Measurements from ENCODE around the gene FCRL4.

The FCRL4 gene

GRCh38 chr1:157596384-157596783 is 1.5 kb downstream of the FCRL4 start:
- TF ChIP-seq CTCF (IDR thresholded peaks at IDR 0.05; ENCODE audit: poor library complexity, severe bottlenecking), result no peak
- ATAC-seq (ENCODE audit: low read depth) (no peak), DNase-seq (ENCODE audit: low spot score) (no peak)
- Histone ChIP-seq H3K9me3 (ENCODE audit: severe bottlenecking) (no peaks in the 10 kb centered on the region), H3K36me3 (ENCODE audit: low read depth) (no peaks in the 10 kb centered on the region), H3K4me1 (ENCODE audit: insufficient read depth, poor library complexity, severe bottlenecking) (no peaks in the 10 kb centered on the region), H3K27me3 (ENCODE audit: insufficient read depth, poor library complexity, severe bottlenecking) (peaks cover 3% of the 10 kb centered on the region), H3K27ac (ENCODE audit: poor library complexity, severe bottlenecking) (no peak overlapping the region), H3K4me3 (ENCODE audit: severe bottlenecking) (no peak overlapping the region)

- DNase-seq (ENCODE audit: low spot score) (no peak), ATAC-seq (ENCODE audit: low read depth) (no peak)
- H3K9me3 ChIP-seq (ENCODE audit: severe bottlenecking), result no peaks in the 10 kb centered on the region
- H3K27ac ChIP-seq (ENCODE audit: poor library complexity, severe bottlenecking), result no peak overlapping the region
- H3K4me1 ChIP-seq (ENCODE audit: insufficient read depth, poor library complexity, severe bottlenecking), result no peaks in the 10 kb centered on the region
- H3K27me3 ChIP-seq (ENCODE audit: insufficient read depth, poor library complexity, severe bottlenecking), result peaks cover 3% of the 10 kb centered on the region
- no peak overlapping the region for H3K4me3 ChIP-seq (ENCODE audit: severe bottlenecking)
- no peaks in the 10 kb centered on the region for H3K36me3 ChIP-seq (ENCODE audit: low read depth)
- TF ChIP-seq CTCF (IDR thresholded peaks at IDR 0.05; ENCODE audit: poor library complexity, severe bottlenecking), result no peak
These were observed 2.5 kb downstream of the FCRL4 start for GRCh38 chr1:157595356-157595755.

GRCh38 chr1:157585984-157586383 is 11.9 kb downstream of the FCRL4 start:
- Histone ChIP-seq H3K36me3 (ENCODE audit: low read depth) (no peaks in the 10 kb centered on the region), H3K27ac (ENCODE audit: poor library complexity, severe bottlenecking) (no peak overlapping the region), H3K27me3 (ENCODE audit: insufficient read depth, poor library complexity, severe bottlenecking) (peaks cover 9% of the 10 kb centered on the region), H3K4me1 (ENCODE audit: insufficient read depth, poor library complexity, severe bottlenecking) (no peaks in the 10 kb centered on the region), H3K9me3 (ENCODE audit: severe bottlenecking) (no peaks in the 10 kb centered on the region), H3K4me3 (ENCODE audit: severe bottlenecking) (no peak overlapping the region)
- ATAC-seq (ENCODE audit: low read depth) (no peak), DNase-seq (ENCODE audit: low spot score) (no peak)
- no peak for TF ChIP-seq CTCF (IDR thresholded peaks at IDR 0.05; ENCODE audit: poor library complexity, severe bottlenecking)

GRCh38 chr1:157584503-157584902 is 13.4 kb downstream of the FCRL4 start:
- H3K9me3 ChIP-seq (ENCODE audit: severe bottlenecking), result no peaks in the 10 kb centered on the region
- no peak overlapping the region for H3K27ac ChIP-seq (ENCODE audit: poor library complexity, severe bottlenecking)
- no peaks in the 10 kb centered on the region for H3K36me3 ChIP-seq (ENCODE audit: low read depth)
- no peak for TF ChIP-seq CTCF (IDR thresholded peaks at IDR 0.05; ENCODE audit: poor library complexity, severe bottlenecking)
- H3K27me3 ChIP-seq (ENCODE audit: insufficient read depth, poor library complexity, severe bottlenecking), result peaks cover 9% of the 10 kb centered on the region
- no peak for ATAC-seq (ENCODE audit: low read depth)
- H3K4me1 ChIP-seq (ENCODE audit: insufficient read depth, poor library complexity, severe bottlenecking), result no peaks in the 10 kb centered on the region
- no peak overlapping the region for H3K4me3 ChIP-seq (ENCODE audit: severe bottlenecking)
- DNase-seq (ENCODE audit: low spot score), result no peak

- no peaks in the 10 kb centered on the region for H3K36me3 ChIP-seq (ENCODE audit: low read depth)
- H3K27ac ChIP-seq (ENCODE audit: poor library complexity, severe bottlenecking), result no peak overlapping the region
- no peaks in the 10 kb centered on the region for H3K4me1 ChIP-seq (ENCODE audit: insufficient read depth, poor library complexity, severe bottlenecking)
- no peak for TF ChIP-seq CTCF (IDR thresholded peaks at IDR 0.05; ENCODE audit: poor library complexity, severe bottlenecking)
- DNase-seq (ENCODE audit: low spot score), result no peak
- peaks cover 4% of the 10 kb centered on the region for H3K27me3 ChIP-seq (ENCODE audit: insufficient read depth, poor library complexity, severe bottlenecking)
- ATAC-seq (ENCODE audit: low read depth), result no peak
- no peak overlapping the region for H3K4me3 ChIP-seq (ENCODE audit: severe bottlenecking)
- no peaks in the 10 kb centered on the region for H3K9me3 ChIP-seq (ENCODE audit: severe bottlenecking)
These were observed 17.1 kb downstream of the FCRL4 start for GRCh38 chr1:157580828-157581210.
